ENCODE measurements around the gene ZNF775. TPM values are rescaled to one million over a fixed set of nuclear protein-coding genes. Genes with fewer than 3 reads are reported as not detected.

ZNF775 gene
- polyA plus RNA-seq: 5.1 TPM

DNA sequence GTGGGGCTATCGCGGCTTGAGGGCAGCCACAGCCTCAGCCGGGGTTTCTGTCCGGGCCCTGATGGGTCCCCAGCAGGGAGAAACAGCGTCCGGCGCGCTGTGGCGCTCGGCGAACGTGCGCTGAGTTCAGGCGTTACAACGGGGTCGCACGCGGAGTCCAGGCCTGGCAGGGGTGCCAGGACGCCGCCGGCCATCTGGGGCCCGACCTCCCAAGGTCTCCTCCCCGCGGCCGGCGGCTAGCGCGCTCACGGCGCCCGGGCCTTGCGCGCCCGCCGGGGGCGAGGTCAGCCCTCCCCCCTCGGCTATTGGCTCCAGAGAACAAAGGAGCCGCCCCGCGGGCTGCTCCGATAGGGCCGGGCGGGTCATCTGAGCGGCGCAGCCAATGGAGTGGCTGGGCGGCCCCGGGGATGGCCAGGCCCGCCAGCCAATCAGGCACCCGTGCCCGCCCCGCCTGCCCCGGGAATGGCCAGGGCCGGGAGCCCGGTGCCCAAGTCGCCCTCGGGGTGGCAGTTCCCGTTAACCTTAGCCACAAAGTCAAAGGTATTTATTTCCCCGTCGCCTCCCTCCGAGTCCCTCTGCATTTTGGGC lies at the start of gene ZNF775:
Gene ZNF775, plus strand, starts transcription at position 478 of the 588 bp plus-strand sequence. CDS start 9,141 bp downstream, outside the sequence.
- Mint-ChIP-seq H3K27me3 (peaks cover 1% of the 10 kb centered on the region), H3K9me3 (no peaks in the 10 kb centered on the region), H3K36me3 (peaks cover 3% of the 10 kb centered on the region), H3K4me3 (peak within 1 kb of the TSS; percentile 87 to 99 (median 92)), H3K4me1 (peaks cover 46 to 49% (median 46%) of the 10 kb centered on the region in 3 donors), H3K27ac (peak within 1 kb of the TSS; percentile 89 to 96 (median 93))

DNA sequence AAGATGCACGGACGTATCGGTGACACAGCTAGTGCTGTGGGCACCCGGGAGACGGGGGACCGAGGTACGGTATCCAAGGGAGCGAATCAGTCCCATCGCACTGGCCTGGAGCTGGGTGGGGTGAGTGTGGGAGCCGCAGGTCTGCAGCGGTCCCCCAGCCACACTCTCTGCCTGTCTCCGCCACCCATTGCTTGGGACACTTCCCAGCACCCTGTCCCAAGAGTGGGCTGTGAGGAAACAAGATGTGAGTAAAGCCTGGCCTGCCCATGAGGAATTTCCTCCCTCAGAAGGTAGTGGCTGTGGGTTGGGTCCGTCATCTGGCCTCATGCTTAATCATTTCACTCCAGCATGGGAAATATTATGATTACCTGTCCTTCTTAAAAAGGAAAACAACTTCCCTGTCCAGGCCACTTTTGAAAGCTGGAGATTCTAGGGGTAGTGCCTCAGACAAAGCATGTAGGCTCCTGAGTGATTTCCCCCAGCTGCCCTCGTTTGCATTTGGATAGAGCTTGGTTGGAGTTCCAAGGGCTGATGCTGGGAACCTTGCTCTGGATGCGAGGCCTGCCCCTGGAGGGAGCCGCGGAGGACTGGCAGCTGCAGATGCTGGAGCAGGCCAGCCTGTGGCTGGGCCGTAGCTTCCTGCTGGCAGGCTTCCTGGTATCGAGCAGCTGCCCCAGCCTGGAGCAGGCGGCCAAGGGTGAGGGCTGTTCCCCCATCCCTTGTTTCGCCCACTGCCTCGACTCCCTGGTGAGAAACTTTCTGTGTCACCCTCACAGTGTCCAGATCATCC lies 49.6 kb upstream of the ZNF775 start:
- Mint-ChIP-seq H3K36me3 (peaks cover 16% of the 10 kb centered on the region), H3K4me1 (peaks cover 0 to 10% (median 4%) of the 10 kb centered on the region in 3 donors), H3K9me3 (no peaks in the 10 kb centered on the region), H3K27ac (no peak overlapping the region), H3K4me3 (no peak overlapping the region), H3K27me3 (no peaks in the 10 kb centered on the region)

DNA sequence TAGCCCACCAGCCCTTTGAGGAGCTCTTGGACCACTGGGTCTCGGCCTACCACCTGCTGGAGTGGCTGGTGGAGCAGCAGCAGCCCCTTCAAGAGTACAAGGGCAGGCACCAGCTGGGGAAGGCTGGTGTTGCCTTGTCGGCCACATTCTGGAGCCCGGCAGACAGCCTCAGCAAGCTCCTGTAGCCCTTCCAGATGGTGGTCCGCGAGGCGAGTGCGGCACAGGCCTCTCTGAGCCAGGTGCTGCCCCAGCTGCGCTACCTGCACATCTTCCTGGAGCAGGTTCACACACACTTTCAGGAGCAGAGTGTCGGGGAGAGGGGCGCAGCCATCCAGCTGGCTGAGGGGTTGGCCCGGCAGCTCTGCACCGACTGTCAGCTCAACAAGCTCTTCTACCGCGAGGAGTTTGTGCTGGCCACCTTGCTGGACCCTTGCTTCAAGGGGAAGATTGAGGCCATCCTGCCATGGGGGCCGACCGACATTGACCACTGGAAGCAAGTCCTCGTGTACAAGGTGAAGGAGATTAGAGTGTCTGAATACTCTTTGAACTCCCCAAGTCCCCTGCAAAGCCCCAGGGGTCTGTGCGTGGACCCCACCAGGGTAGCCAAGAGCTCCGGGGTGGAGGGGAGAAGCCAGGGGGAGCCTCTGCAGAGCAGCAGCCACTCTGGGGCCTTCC lies 48.8 kb upstream of the ZNF775 start:
- Mint-ChIP-seq H3K36me3 (peaks cover 16% of the 10 kb centered on the region), H3K9me3 (no peaks in the 10 kb centered on the region), H3K27me3 (no peaks in the 10 kb centered on the region), H3K4me1 (peaks cover 0 to 3% (median 0%) of the 10 kb centered on the region in 3 donors), H3K4me3 (no peak overlapping the region), H3K27ac (no peak overlapping the region)

DNA sequence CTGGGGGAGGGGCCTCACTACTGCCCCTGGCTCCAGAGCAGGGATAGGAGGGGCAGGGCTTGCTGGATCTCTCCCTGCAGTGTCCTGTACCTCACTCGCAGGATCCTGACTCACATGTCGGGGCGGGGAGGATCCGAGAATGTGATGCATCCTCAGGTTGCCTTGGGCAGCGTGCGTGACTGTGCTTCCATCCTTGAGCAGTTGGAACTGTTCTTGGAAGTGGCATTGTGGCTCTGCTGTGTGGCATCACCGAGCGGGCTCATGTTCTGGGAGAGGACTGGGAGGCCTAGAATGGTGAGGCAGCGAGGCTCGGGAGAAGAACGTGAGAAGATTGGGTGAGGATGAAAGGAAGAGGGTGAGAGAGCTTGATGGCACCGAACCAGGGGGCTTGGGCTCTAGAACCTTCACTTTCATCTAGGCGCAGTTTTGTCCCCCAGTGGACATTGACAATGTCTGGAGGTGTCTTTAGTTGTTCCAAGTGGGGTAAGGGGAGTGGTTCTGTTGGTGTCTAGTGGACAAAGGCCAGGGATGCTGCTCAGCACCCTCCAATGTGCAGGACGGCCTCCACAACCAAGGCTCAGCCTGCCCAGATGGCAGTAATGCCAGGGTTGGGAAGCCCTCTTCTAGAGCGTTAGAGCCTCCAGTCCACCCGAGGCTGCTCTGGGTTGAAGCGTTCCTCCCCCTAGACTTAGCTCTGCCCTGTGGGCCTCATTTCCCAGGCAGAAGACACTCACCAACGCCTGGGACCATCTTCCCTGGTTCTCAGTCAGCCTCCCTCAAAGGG lies 46.1 kb upstream of the ZNF775 start:
- H3K36me3 Mint-ChIP-seq: peaks cover 8% of the 10 kb centered on the region
- peaks cover 0 to 3% (median under 1%) of the 10 kb centered on the region in 3 donors for H3K4me1 Mint-ChIP-seq
- H3K9me3 Mint-ChIP-seq: no peaks in the 10 kb centered on the region
- H3K27me3 Mint-ChIP-seq: peaks cover 1% of the 10 kb centered on the region
- H3K4me3 Mint-ChIP-seq: no peak overlapping the region
- H3K27ac Mint-ChIP-seq: no peak overlapping the region

DNA sequence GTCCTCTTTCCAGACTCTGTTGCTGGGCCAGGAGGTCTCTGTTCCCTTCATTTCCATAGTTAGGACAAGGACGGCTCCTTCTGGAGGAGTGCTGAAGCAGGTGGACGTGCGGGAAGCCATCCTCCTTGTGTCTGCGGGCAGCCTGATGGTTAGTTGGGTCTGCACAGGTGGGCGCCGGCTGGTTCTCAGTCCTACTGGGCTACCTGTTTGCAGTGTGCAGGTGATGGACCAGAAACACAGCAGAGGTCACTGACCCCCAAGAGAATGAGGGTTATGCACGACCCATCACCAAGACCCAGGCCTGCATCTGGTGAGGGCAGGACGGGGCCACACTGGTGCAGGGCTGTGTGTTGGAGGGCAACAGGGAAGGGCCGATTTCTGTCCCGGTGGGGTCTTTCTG lies 45.5 kb upstream of the ZNF775 start:
- H3K36me3 Mint-ChIP-seq: peaks cover 8% of the 10 kb centered on the region
- peaks cover 1% of the 10 kb centered on the region for H3K27me3 Mint-ChIP-seq
- no peaks in the 10 kb centered on the region for H3K9me3 Mint-ChIP-seq
- H3K4me3 Mint-ChIP-seq: no peak overlapping the region
- H3K4me1 Mint-ChIP-seq: peaks cover 0 to 3% (median 0%) of the 10 kb centered on the region in 3 donors
- H3K27ac Mint-ChIP-seq: no peak overlapping the region

DNA sequence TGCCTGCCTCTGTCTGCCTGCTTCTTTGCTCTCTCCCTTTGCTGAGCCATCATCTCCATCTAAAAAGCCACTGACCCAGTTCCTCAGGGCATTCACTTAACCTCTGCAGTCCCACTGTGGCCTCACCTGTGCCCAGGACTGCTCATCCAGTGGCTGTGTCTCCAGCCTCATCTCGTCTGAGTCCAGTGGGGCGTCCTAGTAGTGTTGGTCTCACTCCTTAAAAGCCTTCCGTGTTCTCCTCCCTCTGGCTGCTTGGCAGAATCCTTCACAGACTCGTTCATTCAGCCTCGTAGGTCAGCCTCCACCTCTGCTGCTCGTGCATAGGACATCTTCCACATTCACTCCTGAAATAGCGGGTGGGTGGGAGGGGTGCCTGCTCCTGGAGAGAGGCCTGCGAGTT lies 45.0 kb upstream of the ZNF775 start:
- Mint-ChIP-seq H3K27ac (no peak overlapping the region), H3K27me3 (peaks cover 1% of the 10 kb centered on the region), H3K4me1 (peaks cover 0 to 3% (median 0%) of the 10 kb centered on the region in 3 donors), H3K4me3 (no peak overlapping the region), H3K36me3 (peaks cover 8% of the 10 kb centered on the region), H3K9me3 (no peaks in the 10 kb centered on the region)

DNA sequence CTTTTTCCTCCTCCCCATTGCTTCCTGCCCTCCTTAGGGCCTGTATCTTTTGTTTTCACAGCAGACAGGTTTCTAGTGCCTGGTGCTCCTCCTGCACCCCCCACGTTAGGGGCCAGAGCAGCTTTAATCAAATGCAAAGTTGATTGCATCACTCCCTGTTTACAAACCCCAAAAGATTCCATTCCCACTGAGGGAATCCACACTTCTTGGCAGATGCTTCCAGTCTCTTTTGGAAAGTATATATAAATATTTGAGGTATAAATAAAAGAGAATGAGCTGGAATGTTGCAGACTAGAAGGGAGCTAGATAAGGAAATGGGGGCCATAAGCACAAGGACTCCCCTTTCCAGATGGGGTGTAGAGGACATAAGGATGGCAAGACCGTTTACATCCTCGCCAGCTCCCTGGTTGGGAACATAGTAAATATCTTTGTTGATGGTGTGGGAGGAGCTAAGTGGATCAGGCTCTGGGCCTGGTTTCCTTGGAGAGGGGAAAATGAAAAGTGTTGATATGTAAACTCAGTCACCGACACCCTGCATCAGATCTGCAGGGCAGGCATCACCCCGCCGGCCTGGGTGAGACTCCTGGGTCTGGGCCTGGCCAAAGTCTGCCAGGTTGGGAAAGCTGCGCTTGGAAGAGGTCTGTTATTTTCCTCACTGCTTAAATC lies 43.9 kb upstream of the ZNF775 start:
- no peak overlapping the region for H3K4me3 Mint-ChIP-seq
- H3K27me3 Mint-ChIP-seq: peaks cover 10% of the 10 kb centered on the region
- no peaks in the 10 kb centered on the region for H3K9me3 Mint-ChIP-seq
- H3K27ac Mint-ChIP-seq: peak overlapping the region in 1 of 3 donors; percentile 54
- peaks cover 3% of the 10 kb centered on the region in 3 donors for H3K4me1 Mint-ChIP-seq
- H3K36me3 Mint-ChIP-seq: peaks cover 8% of the 10 kb centered on the region

DNA sequence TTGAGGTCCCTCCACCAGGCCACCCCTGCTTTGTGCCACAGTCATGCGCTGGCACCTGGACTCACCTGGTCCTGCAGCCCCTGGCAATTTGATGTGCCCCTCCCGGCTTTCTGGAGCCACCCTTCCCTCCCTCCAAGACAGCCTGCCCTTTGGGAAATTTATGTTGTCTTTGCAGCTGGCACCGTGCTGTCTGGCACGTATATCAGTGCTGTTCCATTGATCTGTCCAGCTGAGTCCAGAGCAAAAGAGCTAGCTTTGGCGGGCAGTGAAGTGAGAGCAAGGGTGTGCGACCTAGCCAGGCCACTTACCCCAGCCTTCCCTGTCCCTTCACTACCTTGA lies 43.4 kb upstream of the ZNF775 start:
- H3K9me3 Mint-ChIP-seq: no peaks in the 10 kb centered on the region
- peaks cover 11% of the 10 kb centered on the region for H3K27me3 Mint-ChIP-seq
- H3K4me3 Mint-ChIP-seq: no peak overlapping the region
- H3K4me1 Mint-ChIP-seq: peaks cover 3 to 4% (median 4%) of the 10 kb centered on the region in 3 donors
- peaks cover 8% of the 10 kb centered on the region for H3K36me3 Mint-ChIP-seq
- H3K27ac Mint-ChIP-seq: no peak overlapping the region

DNA sequence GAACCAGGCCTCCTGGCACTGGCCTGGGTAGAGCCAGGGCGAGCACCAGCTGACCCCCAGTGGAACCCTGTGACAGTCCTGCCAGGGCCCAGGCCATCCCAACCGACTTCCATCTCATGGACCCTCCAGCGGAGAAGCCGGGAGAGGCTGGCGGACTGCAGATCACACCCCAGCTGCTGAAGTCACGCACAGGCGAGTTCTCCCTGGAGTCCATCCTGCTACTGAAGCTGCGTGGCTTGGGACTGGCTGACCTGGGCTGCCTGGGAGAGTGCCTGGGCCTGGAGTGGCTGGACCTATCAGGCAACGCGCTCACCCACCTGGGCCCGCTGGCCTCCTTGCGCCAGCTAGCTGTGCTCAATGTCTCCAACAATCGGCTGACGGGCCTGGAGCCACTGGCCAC lies 42.4 kb upstream of the ZNF775 start:
- Mint-ChIP-seq H3K36me3 (peaks cover 6% of the 10 kb centered on the region), H3K9me3 (no peaks in the 10 kb centered on the region), H3K4me3 (no peak overlapping the region), H3K27me3 (peaks cover 12% of the 10 kb centered on the region), H3K27ac (no peak overlapping the region), H3K4me1 (peaks cover 3 to 4% (median 4%) of the 10 kb centered on the region in 3 donors)

DNA sequence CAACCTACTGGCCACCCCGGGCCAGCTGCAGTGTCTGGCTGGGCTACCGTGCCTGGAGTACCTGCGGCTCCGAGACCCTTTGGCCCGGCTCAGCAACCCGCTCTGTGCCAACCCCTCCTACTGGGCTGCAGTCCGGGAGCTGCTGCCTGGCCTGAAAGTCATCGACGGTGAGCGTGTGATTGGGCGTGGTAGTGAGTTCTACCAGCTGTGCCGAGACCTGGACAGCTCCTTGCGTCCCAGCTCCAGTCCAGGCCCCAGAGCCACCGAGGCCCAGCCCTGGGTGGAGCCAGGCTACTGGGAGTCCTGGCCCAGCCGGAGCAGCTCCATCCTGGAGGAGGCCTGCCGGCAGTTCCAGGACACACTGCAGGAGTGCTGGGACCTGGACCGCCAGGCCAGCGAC lies 42.0 kb upstream of the ZNF775 start:
- Mint-ChIP-seq H3K27ac (no peak overlapping the region), H3K4me3 (no peak overlapping the region), H3K9me3 (no peaks in the 10 kb centered on the region), H3K4me1 (peaks cover 3 to 4% (median 4%) of the 10 kb centered on the region in 3 donors), H3K36me3 (peaks cover 6% of the 10 kb centered on the region), H3K27me3 (peaks cover 17% of the 10 kb centered on the region)

DNA sequence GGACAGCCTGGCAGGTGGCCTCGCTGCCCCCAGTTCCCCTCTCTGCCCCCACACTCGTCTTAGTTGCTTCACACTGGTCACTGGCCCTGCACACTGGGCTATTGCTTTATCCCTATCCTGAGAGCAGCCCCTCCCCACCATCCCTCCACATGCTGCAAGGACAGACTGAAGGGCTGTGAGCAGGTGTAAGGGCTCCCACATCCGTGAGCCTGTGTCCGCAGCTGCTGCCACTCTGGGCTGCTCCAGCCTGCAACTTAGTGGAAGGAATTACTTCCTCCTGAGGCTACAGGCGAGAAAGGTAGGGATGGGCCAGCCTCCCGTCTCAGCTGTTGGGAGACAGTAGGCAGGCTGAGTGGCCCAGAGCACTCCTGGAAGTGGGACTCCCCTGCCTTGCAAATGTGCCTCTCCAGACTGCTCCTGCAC lies 41.5 kb upstream of the ZNF775 start:
- peaks cover 19% of the 10 kb centered on the region for H3K27me3 Mint-ChIP-seq
- no peak overlapping the region for H3K27ac Mint-ChIP-seq
- no peaks in the 10 kb centered on the region for H3K9me3 Mint-ChIP-seq
- H3K4me1 Mint-ChIP-seq: peaks cover 3 to 4% (median 4%) of the 10 kb centered on the region in 3 donors
- no peak overlapping the region for H3K4me3 Mint-ChIP-seq
- H3K36me3 Mint-ChIP-seq: peaks cover 6% of the 10 kb centered on the region

DNA sequence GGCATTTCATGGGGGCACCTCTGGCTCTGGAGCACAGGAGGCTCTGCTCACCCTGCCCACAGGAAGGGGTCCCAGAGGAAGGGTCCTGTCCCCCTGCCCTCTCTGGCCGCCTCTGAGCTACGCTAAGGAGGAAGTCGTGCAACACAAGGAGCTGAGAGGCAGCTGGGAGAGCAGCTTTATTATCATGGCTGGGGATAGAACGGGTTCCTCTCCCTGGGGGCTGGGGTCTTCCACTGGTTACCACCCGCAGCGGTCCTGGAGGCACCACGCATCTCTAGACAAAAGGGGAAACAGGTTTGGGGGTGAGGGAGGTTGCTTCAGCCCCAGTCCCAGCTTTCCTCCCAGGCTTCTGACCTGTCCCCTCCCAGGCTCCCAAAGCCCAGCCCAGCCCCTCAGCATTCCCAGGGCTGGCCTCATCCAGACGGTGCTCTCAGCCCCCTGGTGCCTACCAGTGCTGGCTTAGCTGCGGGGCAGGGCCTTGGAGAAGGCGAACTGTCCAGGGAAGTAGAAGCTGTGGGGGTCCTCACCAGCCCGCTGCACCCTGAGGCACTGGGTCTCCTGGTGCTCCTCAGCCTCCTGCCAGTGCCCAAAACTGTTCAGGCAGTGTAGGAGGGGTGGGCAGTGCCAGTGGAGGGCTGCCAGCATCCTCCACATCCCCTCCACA lies 40.8 kb upstream of the ZNF775 start:
- no peak overlapping the region for H3K27ac Mint-ChIP-seq

DNA sequence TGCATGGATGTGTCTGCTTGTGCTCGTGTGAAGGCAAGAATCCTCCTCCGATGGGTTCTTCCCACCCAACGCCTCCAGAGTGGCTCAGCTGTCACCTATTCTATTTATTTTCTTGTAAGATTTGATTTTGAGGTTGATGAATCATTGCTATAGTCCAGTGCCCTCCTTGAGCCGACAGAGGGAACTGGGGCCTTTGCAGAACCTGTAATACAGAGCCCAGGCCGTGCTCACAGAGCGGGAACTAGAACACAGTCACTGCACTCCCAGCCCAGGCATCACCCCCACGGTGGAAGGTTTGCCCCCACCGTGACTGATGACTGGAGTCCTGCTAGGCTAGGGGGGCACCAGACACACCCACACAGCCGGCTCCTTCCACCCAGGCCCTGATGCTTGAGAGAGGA lies 39.7 kb upstream of the ZNF775 start:
- Mint-ChIP-seq H3K27me3 (peaks cover 21% of the 10 kb centered on the region), H3K36me3 (peaks cover 9% of the 10 kb centered on the region), H3K4me1 (peaks cover 3 to 4% (median 4%) of the 10 kb centered on the region in 3 donors), H3K27ac (no peak overlapping the region), H3K4me3 (no peak overlapping the region), H3K9me3 (peaks cover 0 to 4% (median 1%) of the 10 kb centered on the region in 3 donors)

More for the DNA sequence above, 40.8 kb upstream of the ZNF775 start:
- peaks cover 8% of the 10 kb centered on the region for H3K36me3 Mint-ChIP-seq
- peaks cover 3 to 4% (median 4%) of the 10 kb centered on the region in 3 donors for H3K4me1 Mint-ChIP-seq
- H3K9me3 Mint-ChIP-seq: no peaks in the 10 kb centered on the region
- H3K27me3 Mint-ChIP-seq: peaks cover 19% of the 10 kb centered on the region
- no peak overlapping the region for H3K4me3 Mint-ChIP-seq

Data from IgD-negative memory B cell (primary cell).